KOPT-K1 (cell line): ENCODE data around the gene RNPC3.
"Not testable (repeated sequence)": the region's sequence is repeated elsewhere in the genome, so short reads cannot be mapped to it uniquely, and the experiment has no call there.

ENCODE experiments used
- H3K27ac ChIP-seq: fragments of 200-600 bp; sonication (generic); 2 replicates; pipeline ENCODE4 v1.5.1; 2016; ENCODE audit warnings: antibody characterized with exemption, mild to moderate bottlenecking, low read depth, low read length; ENCODE audit not compliant: poor library complexity, severe bottlenecking
- H3K36me3 ChIP-seq: fragments of 200-600 bp; sonication (generic); 2 replicates; pipeline ENCODE4 v1.5.1; 2017; ENCODE audit warnings: antibody characterized with exemption, mild to moderate bottlenecking, low read length, moderate library complexity; ENCODE audit not compliant: insufficient read depth
- H3K9me3 ChIP-seq: fragments of 200-600 bp; sonication (generic); 2 replicates; pipeline ENCODE4 v1.5.1; 2017; ENCODE audit warnings: antibody characterized with exemption, low read length, mild to moderate bottlenecking; ENCODE audit not compliant: insufficient read depth, poor library complexity, severe bottlenecking

RNPC3 gene

GRCh38 chr1:103583887-103584286 lies 58.4 kb downstream of the RNPC3 start:
- no peaks in the 10 kb centered on the region for H3K36me3 ChIP-seq
- peaks cover 17% of the 10 kb centered on the region for H3K9me3 ChIP-seq
- H3K27ac ChIP-seq = no peak overlapping the region

- Histone ChIP-seq H3K27ac (no peak overlapping the region), H3K36me3 (no peaks in the 10 kb centered on the region), H3K9me3 (peaks cover 24% of the 10 kb centered on the region)
Observed at GRCh38 chr1:103584537-103584936, 59.0 kb downstream of the RNPC3 start.

GRCh38 chr1:103602740-103603139 lies 77.2 kb downstream of the RNPC3 start:
- H3K36me3 ChIP-seq, H3K9me3 ChIP-seq, H3K27ac ChIP-seq: not testable (repeated sequence)
